Ascending aorta (tissue), 2 donors: ENCODE data around the gene CIRBP. TPM values are rescaled to one million over a fixed set of nuclear protein-coding genes. Genes with fewer than 3 reads are reported as not detected.
"Not testable (repeated sequence)": the region's sequence is repeated elsewhere in the genome, so short reads cannot be mapped to it uniquely, and the experiment has no call there.

Source experiments
- DNase-seq, 2 donors: peaks; one replicate each; pipeline ENCODE4 v3.0.0-alpha.2; 2019; ENCODE audit warnings: low spot score in 2 of 2
- H3K27ac ChIP-seq, 2 donors: fragments of 200-600 bp; sonication (generic); one replicate each; pipeline ENCODE4 v1.5.1; 2016 to 2017; ENCODE audit warnings: mild to moderate bottlenecking in 1 of 2
- H3K27me3 ChIP-seq: fragments of 200-600 bp; sonication (generic); one replicate; pipeline ENCODE4 v1.5.1; 2017
- H3K36me3 ChIP-seq, 2 donors: fragments of 200-600 bp; sonication (generic); one replicate each; pipeline ENCODE4 v1.5.1; 2016
- H3K4me1 ChIP-seq, 2 donors: fragments of 200-600 bp; sonication (generic); one replicate each; pipeline ENCODE4 v1.5.1; 2016 to 2017; ENCODE audit warnings: mild to moderate bottlenecking in 1 of 2
- H3K4me3 ChIP-seq, 2 donors: fragments of 200-600 bp; sonication (generic); one replicate each; pipeline ENCODE4 v1.5.1; 2016 to 2017; ENCODE audit warnings: mild to moderate bottlenecking in 1 of 2
- H3K9me3 ChIP-seq, 2 donors: fragments of 200-600 bp; sonication (generic); one replicate each; pipeline ENCODE4 v1.5.1; 2016
- intact Hi-C: fragments of 100-400 bp; cut with DNase I; formaldehyde crosslinking; loops from one replicate; pipeline ENCODE4 v1.15.1; 2023
- total RNA-seq: library from RNA; depleted of rRNA; stranded (reverse); fragments of >200 nt; gene quantifications from one replicate; pipeline ENCODE4 v1.1.0, GENCODE V29; 2016
- TF ChIP-seq, protein P1 (sequence below), 3 experiments: fragments of 200-600 bp in 2 of 3; fragments of 450-650 bp in 1 of 3; sonication (generic) in 2 of 3; IDR thresholded peaks; one replicate each; pipeline ENCODE4 v1.5.1; 2016 to 2019; ENCODE audit warnings: antibody characterized with exemption in 3 of 3, mild to moderate bottlenecking in 1 of 3, moderate library complexity in 1 of 3

Gene CIRBP
- total RNA-seq, 1 donor from 2014 or later, result 442 TPM

DNA sequence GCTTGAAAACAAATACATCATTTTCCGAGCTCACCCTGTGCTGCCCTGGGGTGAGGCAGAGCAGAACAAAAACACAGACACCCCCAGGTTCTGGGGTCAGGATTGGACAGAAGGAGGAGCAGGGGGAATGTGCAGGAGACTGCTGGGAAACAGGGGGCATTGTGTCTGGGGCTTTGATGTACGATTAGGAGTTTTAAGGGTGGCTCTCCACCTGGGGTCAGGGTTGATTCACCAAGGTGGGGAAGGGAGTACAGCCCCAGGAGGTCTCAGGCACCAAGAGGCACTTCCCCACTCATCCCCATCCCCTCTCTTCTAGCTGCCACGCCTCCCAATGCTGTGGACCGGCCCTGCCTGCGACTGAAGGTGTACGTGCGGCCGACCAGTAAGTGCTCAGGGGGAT is 29.1 kb downstream of the CIRBP start:
- H3K27ac ChIP-seq, result no peak overlapping the region
- DNase-seq, result no peak
- TF ChIP-seq, protein P1, sequence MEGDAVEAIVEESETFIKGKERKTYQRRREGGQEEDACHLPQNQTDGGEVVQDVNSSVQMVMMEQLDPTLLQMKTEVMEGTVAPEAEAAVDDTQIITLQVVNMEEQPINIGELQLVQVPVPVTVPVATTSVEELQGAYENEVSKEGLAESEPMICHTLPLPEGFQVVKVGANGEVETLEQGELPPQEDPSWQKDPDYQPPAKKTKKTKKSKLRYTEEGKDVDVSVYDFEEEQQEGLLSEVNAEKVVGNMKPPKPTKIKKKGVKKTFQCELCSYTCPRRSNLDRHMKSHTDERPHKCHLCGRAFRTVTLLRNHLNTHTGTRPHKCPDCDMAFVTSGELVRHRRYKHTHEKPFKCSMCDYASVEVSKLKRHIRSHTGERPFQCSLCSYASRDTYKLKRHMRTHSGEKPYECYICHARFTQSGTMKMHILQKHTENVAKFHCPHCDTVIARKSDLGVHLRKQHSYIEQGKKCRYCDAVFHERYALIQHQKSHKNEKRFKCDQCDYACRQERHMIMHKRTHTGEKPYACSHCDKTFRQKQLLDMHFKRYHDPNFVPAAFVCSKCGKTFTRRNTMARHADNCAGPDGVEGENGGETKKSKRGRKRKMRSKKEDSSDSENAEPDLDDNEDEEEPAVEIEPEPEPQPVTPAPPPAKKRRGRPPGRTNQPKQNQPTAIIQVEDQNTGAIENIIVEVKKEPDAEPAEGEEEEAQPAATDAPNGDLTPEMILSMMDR (IDR thresholded peaks at IDR 0.05), result no peak
- intact Hi-C loops, result no loop called here
- H3K36me3 ChIP-seq, result no peaks in the 10 kb centered on the region
- H3K4me3 ChIP-seq, result no peak overlapping the region
- peaks cover 15% of the 10 kb centered on the region for H3K27me3 ChIP-seq
- no peaks in the 10 kb centered on the region for H3K9me3 ChIP-seq
- peaks cover 3% of the 10 kb centered on the region in 2 donors for H3K4me1 ChIP-seq

DNA sequence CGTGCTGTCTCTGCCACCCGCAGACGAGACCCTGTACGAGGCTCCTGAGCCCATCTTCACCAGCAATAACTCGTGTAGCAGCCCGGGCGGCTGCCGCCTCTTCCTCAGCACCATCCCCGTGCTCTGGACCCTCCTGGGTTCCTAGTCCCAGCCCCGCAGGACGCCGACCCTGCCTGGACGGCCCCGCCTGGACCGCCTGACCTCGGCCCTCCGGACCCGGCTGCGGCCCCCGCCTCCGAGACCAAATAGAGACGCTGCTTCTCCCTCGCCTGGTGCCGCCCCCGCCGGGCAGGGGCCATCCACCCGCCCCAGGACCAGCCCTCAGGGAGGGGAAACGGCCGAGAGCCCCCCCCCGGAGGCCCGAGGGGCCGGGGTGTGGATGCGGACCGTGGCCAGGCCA is 30.7 kb downstream of the CIRBP start:
- no peak for DNase-seq
- Histone ChIP-seq H3K27ac (no peak overlapping the region), H3K9me3 (no peaks in the 10 kb centered on the region), H3K4me3 (no peak overlapping the region), H3K27me3 (peaks cover 5% of the 10 kb centered on the region), H3K36me3 (no peaks in the 10 kb centered on the region), H3K4me1 (peaks cover 3% of the 10 kb centered on the region in 2 donors)
- intact Hi-C loops, result no loop called here
- TF ChIP-seq, protein P1 (IDR thresholded peaks at IDR 0.05), result no peak

DNA sequence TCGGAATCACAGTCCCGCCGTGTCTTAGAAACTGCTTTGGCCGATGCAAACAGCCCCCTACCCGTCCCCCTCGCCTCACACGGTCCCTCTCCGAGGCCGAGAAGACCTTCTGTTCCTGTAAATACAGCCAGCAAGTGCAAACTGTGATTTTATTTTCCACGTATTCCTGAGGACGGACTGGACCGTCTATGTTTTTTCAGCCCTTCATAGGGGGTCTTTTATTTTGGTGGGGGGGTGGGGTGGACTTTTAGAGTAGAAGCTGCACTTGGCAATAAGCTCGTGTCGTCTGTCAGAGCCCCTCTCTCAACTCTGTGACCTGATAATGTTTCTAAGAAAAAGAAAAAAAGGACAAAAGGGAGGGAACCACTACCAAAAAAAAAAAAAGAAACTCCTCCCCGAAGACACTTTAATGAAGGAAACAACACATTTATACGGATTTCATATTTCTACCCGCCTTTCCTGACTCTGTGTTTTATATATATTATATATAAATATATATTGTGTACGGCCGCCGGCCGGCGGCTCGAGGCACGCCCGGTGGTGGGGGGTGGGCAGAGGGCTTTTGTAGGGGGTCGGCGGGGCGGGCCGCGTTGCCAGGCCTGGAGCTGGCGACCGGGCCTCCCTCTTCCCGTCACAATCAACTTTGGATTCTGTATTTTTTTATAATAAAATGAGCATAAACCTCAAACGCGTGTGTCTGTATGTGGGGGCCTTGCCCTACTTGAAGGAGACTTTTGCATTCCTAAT is 31.8 kb downstream of the CIRBP start:
- Histone ChIP-seq H3K36me3 (no peaks in the 10 kb centered on the region), H3K9me3 (no peaks in the 10 kb centered on the region), H3K27ac (no peak overlapping the region), H3K4me3 (no peak overlapping the region), H3K27me3 (no peaks in the 10 kb centered on the region), H3K4me1 (no peaks in the 10 kb centered on the region)
- TF ChIP-seq, protein P1 (IDR thresholded peaks at IDR 0.05), result no peak
- no peak for DNase-seq
- intact Hi-C loops, result no loop called here

DNA sequence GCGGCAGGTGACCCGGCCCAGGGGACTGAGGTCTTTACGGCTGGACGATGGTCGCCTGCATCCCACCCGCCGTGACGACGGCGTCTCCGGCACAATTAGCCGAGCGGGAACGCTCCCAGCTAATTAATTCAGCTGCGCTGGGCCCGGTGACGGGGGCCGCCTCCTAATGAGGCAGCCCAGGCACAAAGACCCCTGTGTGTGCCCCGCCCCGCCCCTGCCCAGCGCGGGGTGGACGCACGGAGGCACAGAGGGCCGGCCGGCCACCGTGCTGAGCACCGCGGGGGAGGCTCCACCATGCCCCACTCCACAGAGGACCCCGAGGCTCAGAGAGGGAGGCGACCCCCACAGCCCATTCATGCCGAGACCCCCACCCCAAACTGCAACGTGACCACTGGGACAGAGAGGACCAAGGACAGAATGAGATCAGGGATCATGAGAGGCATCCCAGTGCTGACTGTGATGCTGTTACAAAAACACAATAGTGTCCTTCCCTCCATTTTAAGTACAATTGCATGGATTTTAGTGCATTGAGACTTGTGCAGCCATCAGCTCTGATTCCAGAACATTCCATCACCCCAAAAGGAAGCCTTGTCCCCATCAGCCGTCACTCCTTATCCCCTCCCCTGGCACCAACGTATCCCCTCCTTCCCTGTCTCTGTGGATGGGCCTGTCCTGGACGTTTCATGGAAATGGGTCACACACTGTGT is 33.6 kb downstream of the CIRBP start:
- H3K27ac ChIP-seq, result no peak overlapping the region
- no peaks in the 10 kb centered on the region for H3K27me3 ChIP-seq
- intact Hi-C loops, result no loop called here
- H3K4me1 ChIP-seq, result no peaks in the 10 kb centered on the region
- no peak for DNase-seq
- H3K9me3 ChIP-seq, result no peaks in the 10 kb centered on the region
- H3K36me3 ChIP-seq, result no peaks in the 10 kb centered on the region
- TF ChIP-seq, protein P1 (IDR thresholded peaks at IDR 0.05), result no peak
- no peak overlapping the region for H3K4me3 ChIP-seq

DNA sequence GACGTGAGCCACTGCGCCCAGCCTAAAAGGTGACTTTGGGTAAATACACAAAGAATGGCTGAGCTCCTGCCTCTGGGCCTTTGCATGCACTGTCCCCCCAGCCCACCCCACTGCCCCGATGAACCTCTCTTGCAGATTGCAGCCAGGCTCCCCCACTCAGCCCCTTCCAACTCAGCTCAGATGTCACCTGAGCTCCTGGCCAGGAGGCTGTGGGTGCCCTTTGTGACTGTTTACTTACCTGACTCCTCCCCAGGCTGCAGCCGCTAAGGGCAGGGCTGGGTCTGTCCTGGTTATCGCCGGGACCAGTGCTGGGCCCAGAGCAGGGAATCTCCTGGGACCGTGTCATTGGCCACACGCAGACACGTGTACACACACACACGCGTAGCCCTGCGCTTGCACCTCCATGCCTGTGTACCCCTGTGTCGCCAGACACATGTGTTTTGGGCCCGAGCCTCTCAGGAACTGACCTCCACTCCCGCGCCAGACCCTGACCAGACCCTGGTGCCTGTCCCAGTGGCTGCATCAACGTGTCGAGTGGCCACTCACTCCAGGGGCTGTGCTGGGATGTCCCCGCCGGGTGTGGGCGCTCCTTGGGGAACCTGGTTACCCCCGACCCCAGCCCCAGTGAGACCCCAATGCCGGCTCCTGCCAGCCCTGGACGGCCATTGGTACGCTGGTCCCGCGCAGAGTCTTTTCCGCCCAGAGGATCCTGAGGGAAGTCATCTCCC is 35.2 kb downstream of the CIRBP start:
- no peaks in the 10 kb centered on the region for H3K4me1 ChIP-seq
- H3K27me3 ChIP-seq, result no peaks in the 10 kb centered on the region
- TF ChIP-seq, protein P1 (IDR thresholded peaks at IDR 0.05), result no peak
- intact Hi-C loops, result no loop called here
- DNase-seq, result no peak
- H3K27ac ChIP-seq, result no peak overlapping the region
- no peaks in the 10 kb centered on the region for H3K9me3 ChIP-seq
- H3K36me3 ChIP-seq, result no peaks in the 10 kb centered on the region
- H3K4me3 ChIP-seq, result no peak overlapping the region

DNA sequence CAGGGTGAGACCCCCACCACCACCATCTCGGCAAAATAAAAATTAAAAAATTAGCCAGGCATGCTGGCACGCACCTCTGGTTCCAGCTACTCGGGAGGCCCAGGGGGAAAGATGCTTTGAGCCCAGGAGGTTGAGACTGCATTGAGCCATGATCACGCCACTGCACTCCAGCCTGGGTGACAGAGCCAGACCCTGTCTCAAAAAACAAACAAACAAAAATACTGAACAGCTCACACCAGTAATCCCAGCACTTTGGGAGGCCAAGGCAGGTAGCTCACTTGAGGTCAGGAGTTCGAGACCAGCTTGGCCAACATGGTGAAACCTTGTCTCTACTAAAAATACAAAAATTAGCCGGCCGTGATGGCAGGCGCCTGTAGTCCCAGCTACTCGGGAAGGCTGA is 36.2 kb downstream of the CIRBP start:
- H3K4me3 ChIP-seq, H3K9me3 ChIP-seq, H3K27ac ChIP-seq, DNase-seq, H3K36me3 ChIP-seq, H3K27me3 ChIP-seq, H3K4me1 ChIP-seq, intact Hi-C loops: not testable (repeated sequence)
